NCI-H748 (cell line): ENCODE data around the gene TRAK1.

Experiments used
- DNase-seq: peaks from one replicate; lab custom pipeline; 2025; ENCODE audit not compliant: unreplicated experiment; lab: John Stamatoyannopoulos, UW

TRAK1 gene

GRCh38 chr3:42122261-42123011 lies 31.3 kb downstream of the TRAK1 start:
- no peak for DNase-seq

GRCh38 chr3:42123012-42123581 lies 31.9 kb downstream of the TRAK1 start:
- DNase-seq = no peak

DNA sequence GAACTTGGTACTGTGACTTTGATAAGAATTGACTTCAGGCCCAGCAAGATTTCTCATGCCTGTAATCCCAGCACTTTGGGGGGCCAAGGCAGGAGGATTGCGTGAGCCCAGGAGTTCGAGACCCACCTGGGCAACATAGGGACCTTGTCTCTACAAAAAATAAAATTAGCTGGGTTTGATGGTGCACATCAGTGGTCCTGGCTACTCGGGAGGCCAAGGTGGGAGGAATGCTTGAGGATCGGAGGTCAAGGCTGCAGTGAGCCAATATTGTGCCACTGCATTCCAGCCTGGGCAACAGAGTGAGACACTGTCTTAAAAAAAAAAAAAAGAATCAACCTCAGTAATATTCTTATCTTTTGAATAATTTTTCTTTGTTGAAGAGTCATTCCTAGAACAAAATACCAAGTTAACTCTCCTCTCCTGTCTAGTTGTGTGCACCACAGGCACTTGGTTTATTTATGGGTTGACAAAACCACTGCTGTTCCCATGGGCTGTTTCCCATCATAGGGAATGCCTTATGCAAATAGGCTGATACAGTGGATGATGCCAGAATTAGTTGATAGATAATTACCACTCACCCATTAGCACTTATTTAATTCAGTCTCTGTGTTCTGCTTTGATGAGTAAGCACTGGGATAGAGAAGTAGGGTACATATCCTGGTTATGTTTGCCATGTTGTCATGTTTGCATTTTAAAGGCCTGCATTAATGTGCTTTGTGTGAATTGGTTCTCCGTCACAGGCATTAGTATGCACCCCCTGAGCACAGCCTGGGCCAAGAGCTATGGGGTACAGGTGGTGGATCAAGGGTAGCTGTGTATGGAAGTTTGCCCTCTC lies 32.9 kb downstream of the TRAK1 start:
- DNase-seq = no peak

DNA sequence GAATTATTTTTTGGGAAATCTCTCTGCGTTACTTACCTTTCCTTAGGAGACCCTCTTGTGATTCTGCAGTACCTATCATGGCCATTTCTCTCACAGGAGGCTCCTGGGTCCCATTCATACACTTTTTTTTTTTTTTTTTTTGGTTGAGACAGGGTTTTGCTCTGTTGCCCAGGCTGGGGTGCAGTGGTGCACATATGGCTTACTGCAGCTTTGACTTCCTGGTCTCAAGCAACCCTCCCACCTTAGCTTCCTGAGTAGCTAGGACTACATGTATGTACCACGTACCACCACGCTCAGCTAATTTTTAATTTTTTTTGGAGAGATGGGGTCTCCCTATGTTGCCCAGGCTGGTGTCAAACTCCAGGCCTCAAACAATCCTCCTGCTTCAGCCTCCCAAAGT lies 36.1 kb downstream of the TRAK1 start:
- DNase-seq = no peak

DNA sequence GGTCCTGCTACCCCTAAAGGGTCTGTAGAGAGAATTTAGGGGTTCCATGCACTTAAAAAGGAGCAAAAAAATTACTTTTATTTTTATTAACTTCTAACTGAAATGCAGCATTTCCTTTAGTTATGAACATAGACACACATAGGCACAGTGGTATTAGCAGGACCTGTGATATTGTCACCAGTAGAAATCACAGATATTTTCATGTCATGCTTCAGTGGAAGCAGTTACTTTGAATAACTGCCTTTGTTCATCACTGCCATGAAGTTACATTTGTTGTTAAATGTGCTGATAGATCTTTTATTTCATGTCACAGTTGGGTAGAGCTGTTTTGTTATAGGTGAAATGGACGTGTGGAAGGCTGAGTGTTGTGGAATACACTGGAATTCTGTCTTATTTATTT lies 37.4 kb downstream of the TRAK1 start:
- DNase-seq = no peak

DNA sequence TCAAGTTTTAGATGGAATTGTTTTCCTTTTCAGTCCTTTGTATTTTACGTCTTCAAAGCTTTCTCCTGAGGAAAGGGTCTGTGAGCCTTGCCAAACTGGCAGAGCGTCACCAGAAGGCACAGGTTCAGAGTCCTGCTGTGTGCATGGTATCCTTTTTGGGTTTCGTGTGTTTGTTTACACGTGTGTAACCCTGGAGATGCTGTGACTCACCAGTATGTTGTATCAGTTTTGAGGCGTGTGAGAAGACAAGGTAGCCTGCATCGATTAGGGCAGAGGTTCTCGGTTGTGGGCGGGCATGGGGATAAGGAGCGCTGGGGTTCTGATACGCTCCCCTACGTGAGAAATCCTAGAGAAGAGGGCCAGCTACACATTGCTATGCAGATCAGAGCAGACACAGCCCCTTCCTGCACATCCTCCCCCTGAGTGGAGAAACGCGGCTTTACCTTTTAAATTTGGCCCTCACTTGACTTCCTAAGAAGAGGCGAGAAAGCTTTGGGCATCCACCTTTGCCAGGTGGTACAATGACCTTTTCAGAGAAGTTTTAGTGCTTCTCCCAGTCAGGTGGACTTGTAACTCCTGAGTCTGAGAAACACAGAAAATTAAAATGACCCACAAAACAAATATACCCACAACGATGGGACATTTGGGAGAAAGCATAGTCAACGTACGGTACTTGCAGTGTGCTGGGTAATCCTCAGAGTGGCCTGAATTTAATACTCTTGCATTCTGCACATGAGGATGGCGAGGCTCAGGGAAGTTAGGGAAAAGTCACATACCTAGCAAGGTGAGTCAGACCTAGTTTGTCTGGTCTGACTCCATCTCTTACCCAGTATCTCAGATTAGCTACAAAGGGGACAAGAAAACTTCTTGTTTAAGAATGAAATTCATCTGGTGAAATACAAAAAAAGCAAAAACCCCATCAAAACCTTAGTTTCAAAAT lies 38.1 kb downstream of the TRAK1 start:
- peak; percentile 1 for DNase-seq

DNA sequence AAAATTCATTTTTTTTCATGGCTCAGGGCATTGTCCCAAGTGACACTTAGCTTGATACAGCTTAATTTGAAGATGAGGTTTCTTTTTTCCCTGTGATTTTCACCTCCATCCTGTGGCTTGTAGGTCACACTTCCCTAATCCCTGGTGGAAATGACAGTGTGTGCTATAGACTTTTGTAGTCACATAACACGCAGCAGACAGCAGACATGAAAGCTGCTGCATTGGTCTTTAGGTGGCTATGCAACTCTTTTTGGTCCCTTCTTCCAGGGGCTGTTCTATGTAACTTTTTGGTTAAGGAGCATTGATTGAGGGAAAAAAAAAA lies 38.8 kb downstream of the TRAK1 start:
- no peak for DNase-seq

DNA sequence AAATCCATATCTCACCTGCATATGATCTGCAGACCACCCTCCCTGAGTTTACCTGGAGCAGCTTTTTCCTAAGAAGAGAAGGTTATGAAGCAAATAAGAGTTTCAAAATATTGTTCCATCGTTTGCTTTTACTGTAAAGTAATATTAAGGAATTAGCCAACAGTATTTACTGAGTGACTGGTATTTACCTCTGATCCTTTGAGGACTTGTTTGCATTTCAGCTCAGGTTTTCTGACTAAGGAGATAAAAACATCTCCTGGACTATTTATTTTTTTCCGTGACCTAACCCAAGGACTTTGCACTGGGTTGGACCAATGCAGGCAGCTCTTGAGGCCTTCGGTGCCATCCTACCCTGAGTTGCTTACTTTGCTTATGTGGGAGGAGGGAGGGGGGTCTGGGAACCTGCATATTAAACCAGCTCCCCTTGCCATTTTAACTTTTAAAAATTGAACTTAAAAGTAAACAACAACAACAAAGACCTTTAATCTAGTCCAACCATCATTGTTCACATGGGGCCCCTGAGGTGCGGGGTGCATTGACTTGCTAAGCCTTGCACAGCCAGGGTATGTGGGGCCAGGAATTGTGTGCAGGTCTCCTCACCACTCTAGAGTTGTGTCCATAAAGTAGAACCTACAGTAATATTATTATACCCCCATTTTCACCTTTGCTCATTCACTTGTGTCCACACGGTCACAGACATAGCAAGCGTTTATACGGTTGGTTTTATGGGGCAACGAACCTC lies 39.3 kb downstream of the TRAK1 start:
- DNase-seq = no peak

GRCh38 chr3:42133500-42134298 lies 42.5 kb downstream of the TRAK1 start:
- peak; percentile 4 for DNase-seq

GRCh38 chr3:42134867-42135464 lies 43.8 kb downstream of the TRAK1 start:
- no peak for DNase-seq

GRCh38 chr3:42139621-42140453 lies 48.7 kb downstream of the TRAK1 start:
- no peak for DNase-seq

- DNase-seq = no peak
Observed at GRCh38 chr3:42140665-42141203, 49.6 kb downstream of the TRAK1 start.

GRCh38 chr3:42143440-42143839 lies 52.3 kb downstream of the TRAK1 start:
- DNase-seq = no peak

DNA sequence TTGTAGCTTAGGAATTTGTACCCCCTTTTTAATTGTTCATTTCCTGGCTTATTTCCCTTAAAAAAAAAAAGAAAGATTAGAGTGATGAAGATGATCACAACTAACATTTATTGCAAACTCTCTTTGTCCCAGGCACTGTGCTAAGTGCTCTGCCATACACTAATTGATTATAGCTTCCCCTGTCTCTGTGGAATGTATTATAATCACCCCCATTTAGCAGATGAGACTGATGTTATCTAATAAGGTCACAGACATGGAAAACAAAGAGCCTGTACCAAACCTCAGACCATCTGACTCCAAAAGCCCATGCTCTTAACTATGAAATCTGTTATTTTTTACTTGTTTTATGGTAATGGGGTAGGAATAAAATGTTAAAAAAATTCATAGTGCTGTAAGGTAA lies 53.1 kb downstream of the TRAK1 start:
- DNase-seq = no peak

DNA sequence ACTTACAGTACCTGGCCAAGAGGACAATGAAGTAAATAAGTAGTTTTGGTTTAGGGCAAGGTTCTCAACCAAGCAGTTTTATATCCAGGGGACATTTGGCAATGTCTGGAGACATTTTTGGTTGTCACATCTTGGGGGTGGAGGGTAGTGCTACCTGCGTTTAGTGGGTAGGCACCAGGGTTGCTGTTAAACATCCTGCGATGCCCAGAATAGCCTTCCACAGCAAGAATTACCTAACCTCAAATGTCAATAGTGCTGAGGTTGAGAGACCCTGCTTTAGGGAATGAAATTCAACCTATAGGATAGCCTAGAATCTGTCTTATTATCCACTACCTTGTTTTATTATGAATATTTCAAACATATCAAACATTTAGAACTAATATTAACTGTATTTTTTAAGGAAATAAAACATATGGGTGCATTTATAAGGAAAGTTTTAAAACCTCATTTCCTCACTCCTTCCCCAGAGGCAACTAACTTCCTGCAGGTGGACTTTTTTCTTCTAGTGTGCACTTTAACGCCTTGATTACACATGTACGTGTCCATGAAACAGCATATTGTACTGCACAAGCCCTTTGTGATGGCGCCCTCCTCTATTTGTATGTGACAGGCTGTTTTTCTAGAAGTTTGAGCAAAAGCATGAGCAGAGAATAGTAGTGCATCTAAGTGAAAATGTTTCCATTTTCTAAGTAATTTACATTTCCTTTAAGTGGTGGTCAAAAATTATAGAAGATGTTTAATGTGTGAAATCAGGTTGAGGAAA lies 57.1 kb downstream of the TRAK1 start:
- peak; percentile 7 for DNase-seq

- peak; percentile 94 for DNase-seq
Observed at GRCh38 chr3:42148982-42149432, 57.9 kb downstream of the TRAK1 start.

- DNase-seq = no peak
Observed at GRCh38 chr3:42149532-42149931, 58.4 kb downstream of the TRAK1 start.
